K562 (cell line): ENCODE measurements around the gene SDK1. TPM values are rescaled to one million over a fixed set of nuclear protein-coding genes. Genes with fewer than 3 reads are reported as not detected.

Experiments used
- ATAC-seq: fragments of 200-7000 bp; cut with Tn5 transposase; 3 replicates; pipeline ENCODE4 v1.9.1; 2020; ENCODE audit warnings: moderate library complexity
- BruUV-seq: library from RNA; stranded (reverse); fragments of 400-500 nt; replicated peaks from 2 replicates; lab custom pipeline; 2021; lab: Mats Ljungman, UMichigan
- CTCF ChIA-PET: fragments of 300-600 bp; formaldehyde crosslinking; extraction: SDS; loops from one replicate; lab custom pipeline; 2021; ENCODE audit warnings: low intra/inter-chr PET ratio; lab: Yijun Ruan, JAX
- POLR2A ChIA-PET: fragments of 300-600, 350-650 bp; sonication (Branson Sonifier 250); formaldehyde crosslinking; extraction: SDS; loops from one replicate; lab custom pipeline; 2021; ENCODE audit warnings: antibody characterized with exemption, inconsistent platforms; lab: Yijun Ruan, JAX
- DNase-seq, 4 experiments: peaks; one replicate each; pipeline versions ENCODE4 v3.0.0 to v3.0.0-alpha.2; 2011 to 2018; ENCODE audit warnings: low spot score in 3 of 4, mixed read lengths in 3 of 4; ENCODE audit errors: extremely low read depth in 1 of 4
- FAIRE-seq: peaks from 2 replicates; lab custom pipeline; 2011; peaks lifted over from hg19 to GRCh38; lab: Jason Lieb, UNC
- H2AFZ ChIP-seq: 2 replicates; pipeline ENCODE4 v1.6.0; 2011; ENCODE audit warnings: low read depth, low read length, control low read depth, inconsistent platforms
- H3K27ac ChIP-seq: fragments of 200-600 bp; 3 replicates; pipeline ENCODE4 v1.8.0; 2011; ENCODE audit warnings: low read depth, mild to moderate bottlenecking, control low read depth, inconsistent platforms, low read length, moderate library complexity, mixed read lengths; ENCODE audit errors: extremely low read depth
- H3K27me3 ChIP-seq, 2 experiments: fragments of 300-600 bp in 1 of 2; 2 replicates in 1 of 2; 3 replicates in 1 of 2; pipeline versions ENCODE4 v1.6.0 to v1.8.0; 2011; ENCODE audit warnings: inconsistent platforms in 2 of 2, low read length in 2 of 2, mild to moderate bottlenecking in 1 of 2, mixed read lengths in 1 of 2, moderate library complexity in 1 of 2; ENCODE audit not compliant: control insufficient read depth in 2 of 2, insufficient read depth in 2 of 2
- H3K36me3 ChIP-seq: fragments of 300-600 bp; 3 replicates; pipeline ENCODE4 v1.8.0; 2011; ENCODE audit warnings: mild to moderate bottlenecking, low read length, inconsistent platforms; ENCODE audit not compliant: control insufficient read depth, insufficient read depth
- H3K4me1 ChIP-seq, 2 experiments: fragments of 200-600 bp in 1 of 2; replicated peaks in 1 of 2; 2 replicates in 1 of 2; 3 replicates in 1 of 2; pipeline versions ENCODE4 v1.5.1 to v1.8.0; 2011; ENCODE audit warnings: inconsistent platforms in 2 of 2, low read length in 2 of 2, mild to moderate bottlenecking in 1 of 2, mixed read lengths in 1 of 2, moderate library complexity in 1 of 2; ENCODE audit not compliant: control insufficient read depth in 2 of 2, insufficient read depth in 2 of 2
- H3K4me2 ChIP-seq: 2 replicates; pipeline ENCODE4 v1.6.1; 2011; ENCODE audit warnings: low read length, control low read depth, inconsistent platforms, mixed read lengths; ENCODE audit not compliant: insufficient read depth
- H3K4me3 ChIP-seq: fragments of 200-600 bp; sonication (generic), shearing (Covaris generic); 2 replicates; pipeline ENCODE4 v1.5.1; 2016; ENCODE audit warnings: control low read depth, inconsistent platforms
- H3K79me2 ChIP-seq: fragments of 200-600 bp; 3 replicates; pipeline ENCODE4 v1.8.0; 2011; ENCODE audit warnings: low read length, inconsistent platforms; ENCODE audit not compliant: control insufficient read depth, insufficient read depth
- H3K9ac ChIP-seq, 2 experiments: 2 replicates each; pipeline versions ENCODE4 v1.6.0 to v1.6.1; 2011; ENCODE audit warnings: low read depth in 2 of 2, low read length in 2 of 2, control low read depth in 1 of 2, inconsistent platforms in 1 of 2, mild to moderate bottlenecking in 1 of 2, mixed read lengths in 1 of 2; ENCODE audit not compliant: insufficient read depth in 1 of 2
- H3K9me1 ChIP-seq: one replicate; pipeline ENCODE4 v1.6.0; 2011; ENCODE audit warnings: inconsistent platforms, mild to moderate bottlenecking, low read length, moderate library complexity; ENCODE audit not compliant: control insufficient read depth, insufficient read depth
- H3K9me3 ChIP-seq: replicated peaks from 2 replicates; pipeline ENCODE4 v1.5.1; 2011; ENCODE audit warnings: low read depth, low read length, inconsistent platforms; ENCODE audit not compliant: control insufficient read depth, insufficient read depth
- H4K20me1 ChIP-seq: replicated peaks from 2 replicates; pipeline ENCODE4 v1.6.1; 2011; ENCODE audit warnings: low read length, inconsistent platforms, mixed read lengths; ENCODE audit not compliant: control insufficient read depth, insufficient read depth
- ADNP ChIP-seq: fragments of 200-800 bp; sonication (Bioruptor generic); IDR thresholded peaks from 2 replicates; pipeline ENCODE4 v1.6.1; 2016; ENCODE audit warnings: missing genetic modification characterization, missing compliant biosample characterization
- BHLHE40 ChIP-seq: IDR thresholded peaks from 2 replicates; pipeline ENCODE4 v1.6.1; 2011; ENCODE audit warnings: low read length, improper control_type of control experiment
- CREB3 ChIP-seq: fragments of 450-650 bp; conservative IDR thresholded peaks from 2 replicates; pipeline ENCODE4 v1.6.1; 2016; ENCODE audit warnings: missing genetic modification characterization, low read depth, mild to moderate bottlenecking, missing compliant biosample characterization, moderate library complexity
- CREM ChIP-seq: IDR thresholded peaks from 2 replicates; pipeline ENCODE4 v1.6.1; 2014; ENCODE audit warnings: antibody characterized with exemption, low read depth
- EP300 ChIP-seq: IDR thresholded peaks from 2 replicates; pipeline ENCODE4 v1.6.1; 2012; ENCODE audit warnings: low read length, improper control_type of control experiment
- FOXM1 ChIP-seq, 2 experiments: fragments of 450-650 bp in 1 of 2; sonication (generic) in 1 of 2; formaldehyde crosslinking in 1 of 2; IDR thresholded peaks; 2 replicates each; pipeline versions ENCODE4 v1.6.1 to v1.9.0; 2017 to 2022; ENCODE audit warnings: low read depth in 2 of 2, mild to moderate bottlenecking in 2 of 2, missing genetic modification reagents in 1 of 2, moderate library complexity in 1 of 2
- GABPB2 ChIP-seq: fragments of 250-450 bp; sonication (Bioruptor Pico); conservative IDR thresholded peaks from 2 replicates; pipeline ENCODE4 v1.5.1; 2021; ENCODE audit warnings: mild to moderate bottlenecking
- HNRNPUL1 ChIP-seq: fragments of 200-400 bp; formaldehyde crosslinking; IDR thresholded peaks from 2 replicates; pipeline ENCODE4 v1.6.1; 2017; ENCODE audit warnings: low read length
- MTA1 ChIP-seq: fragments of 450-650 bp; IDR thresholded peaks from 2 replicates; pipeline ENCODE4 v1.6.1; 2017; ENCODE audit warnings: borderline replicate concordance
- NCOA2 ChIP-seq, 2 experiments: fragments of 450-650 bp; IDR thresholded peaks; 2 replicates each; pipeline ENCODE4 v1.6.1; 2018; ENCODE audit warnings: mild to moderate bottlenecking in 2 of 2, moderate library complexity in 1 of 2; ENCODE audit not compliant: partially characterized antibody in 2 of 2
- PATZ1 ChIP-seq: fragments of 250-450 bp; sonication (Bioruptor Pico); IDR thresholded peaks from 2 replicates; pipeline ENCODE4 v1.5.0; 2020; ENCODE audit warnings: mild to moderate bottlenecking, borderline replicate concordance
- PTBP1 ChIP-seq: fragments of 200-400 bp; formaldehyde crosslinking; IDR thresholded peaks from 2 replicates; pipeline ENCODE4 v1.6.1; 2017; ENCODE audit warnings: low read depth, low read length
- RBM14 ChIP-seq: fragments of 200-400 bp; formaldehyde crosslinking; IDR thresholded peaks from 2 replicates; pipeline ENCODE4 v1.6.1; 2018; ENCODE audit warnings: low read depth, mild to moderate bottlenecking, low read length, moderate library complexity, borderline replicate concordance; ENCODE audit not compliant: insufficient read depth
- SETDB1 ChIP-seq: IDR thresholded peaks from one replicate; pipeline ENCODE4 v1.6.1; 2012; ENCODE audit warnings: low read length, control low read depth, inconsistent platforms
- SMARCA5 ChIP-seq: fragments of 450-650 bp; IDR thresholded peaks from 2 replicates; pipeline ENCODE4 v1.6.1; 2016
- SP1 ChIP-seq: sonication (generic); formaldehyde crosslinking; IDR thresholded peaks from 2 replicates; pipeline ENCODE4 v1.8.1; 2022; ENCODE audit warnings: mild to moderate bottlenecking, missing genetic modification reagents
- ZNF143 ChIP-seq: sonication (generic); formaldehyde crosslinking; IDR thresholded peaks from 2 replicates; pipeline ENCODE4 v1.9.0; 2022; ENCODE audit warnings: mild to moderate bottlenecking, missing genetic modification reagents
- ZNF23 ChIP-seq: fragments of 250-450 bp; sonication (Bioruptor Pico); IDR thresholded peaks from 2 replicates; pipeline ENCODE4 v1.4.0; 2020; ENCODE audit warnings: mild to moderate bottlenecking
- ZNF551 ChIP-seq: fragments of 250-450 bp; sonication (Bioruptor Pico); IDR thresholded peaks from 2 replicates; pipeline ENCODE4 v1.5.0; 2021; ENCODE audit warnings: mild to moderate bottlenecking, moderate library complexity
- WGBS: fragments of 100-300 bp; shearing (Covaris generic); methylation state at CpG from one replicate; pipeline ENCODE4 v1.1.6; 2016; ENCODE audit warnings: low coverage, mixed read lengths; ENCODE audit not compliant: insufficient coverage; ENCODE audit errors: missing lambda C conversion rate; 5-methylcytosine and 5-hydroxymethylcytosine counted together
- in situ Hi-C: fragments of 300-500 bp; cut with MboI; formaldehyde crosslinking; loops from 4 replicates; pipeline ENCODE4 v1.15.0; 2018; ENCODE audit warnings: inconsistent platforms, mixed read lengths
- intact Hi-C: fragments of 100-400 bp; cut with micrococcal nuclease; formaldehyde crosslinking; loops from 2 replicates; pipeline ENCODE4 v1.14.2; 2022
- polyA plus RNA-seq, 8 experiments: library from polyadenylated mRNA; depleted of rRNA in 4 of 8; stranded (reverse) in 5 of 8; unstranded in 3 of 8; fragments of >200 nt; fragmentation: Nextera tagmentation in 2 of 8; fragmentation: Illumina TruSeq in 1 of 8; extraction: Ambion mirVana in 2 of 8; extraction: Trizol in 1 of 8; gene quantifications; 2 replicates each; pipeline versions ENCODE4 v1.2.1 to v1.2.3, GENCODE V29; 2011 to 2014; ENCODE audit warnings: inconsistent platforms in 1 of 8, missing spikeins in 1 of 8
- total RNA-seq, 7 experiments: library from RNA; depleted of rRNA in 6 of 7; stranded (reverse); fragments of >200 nt in 6 of 7; fragmentation: Illumina TruSeq in 2 of 7; extraction: Trizol in 2 of 7; gene quantifications; 2 replicates each; pipeline versions ENCODE4 v1.2.1 to v1.2.3, GENCODE V29; 2011 to 2021; ENCODE audit warnings: low replicate concordance in 1 of 7

The SDK1 gene
- total and polyA plus RNA-seq, 9 of the 15 experiments (the other 6 are each of a cell fraction or from before 2014, with no cell fraction given), result 0.16 TPM; not detected in 8

GRCh38 chr7:4084271-4084670 is 783.2 kb downstream of the SDK1 start:
- TF ChIP-seq EP300, result no peak
- TF ChIP-seq HNRNPUL1, result no peak
- TF ChIP-seq SMARCA5, result no peak
- no peak for TF ChIP-seq ADNP (tag)
- TF ChIP-seq CREB3 (tag), result no peak
- no peak for TF ChIP-seq FOXM1 (IDR thresholded peaks at IDR 0.05; ENCODE audit: low read depth)
- no peak for TF ChIP-seq FOXM1 (CRISPR knock-in tag; IDR thresholded peaks at IDR 0.05; ENCODE audit: low read depth)
- no peak for TF ChIP-seq ZNF23 (CRISPR knock-in tag)
- TF ChIP-seq ZNF551 (CRISPR knock-in tag), result no peak
- TF ChIP-seq PATZ1, result no peak
- no peak for TF ChIP-seq BHLHE40
- TF ChIP-seq MTA1, result no peak
- no peak for TF ChIP-seq PTBP1
- no peak for TF ChIP-seq SP1 (CRISPR knock-in tag)
- TF ChIP-seq RBM14, result no peak
- TF ChIP-seq GABPB2 (CRISPR knock-in tag), result no peak
- TF ChIP-seq SETDB1, result no peak
- TF ChIP-seq ZNF143 (CRISPR knock-in tag), result no peak
- no peak for TF ChIP-seq NCOA2 (IDR thresholded peaks at IDR 0.05; ENCODE audit: partially characterized antibody in 2 of 2)
- no peak for TF ChIP-seq CREM
- Histone ChIP-seq H3K27ac (no peak overlapping the region), H3K4me3 (no peak overlapping the region), H2AFZ (no peak overlapping the region), H3K36me3 (no peaks in the 10 kb centered on the region), H3K4me1 (no peaks in the 10 kb centered on the region), H3K9ac (no peak overlapping the region), H4K20me1 (no peaks in the 10 kb centered on the region; the same call in 1 of the 2 replicates), H3K9me1 (no peaks in the 10 kb centered on the region), H3K9me3 (no peaks in the 10 kb centered on the region), H3K4me2 (no peak overlapping the region), H3K27me3 (peaks cover 6 to 19% of the 10 kb centered on the region in 2 experiments; a peak in 4 of 5 replicates), H3K79me2 (no peaks in the 10 kb centered on the region)
- FAIRE-seq, result no peak
- no peak for ATAC-seq
- BruUV-seq, result no TSS peak
- ChIA-PET POLR2A (no interaction called here), CTCF (no interaction called here)
- no peak for DNase-seq
- intact Hi-C loops, result no loop called here
- 0% methylated on average over 5 of the region's 6 CpGs for WGBS
- in situ Hi-C loops, result no loop called here
